GM21825 (cell line): ENCODE results near the gene RAP1GAP2.
"Not testable (repeated sequence)": the region's sequence is repeated elsewhere in the genome, so short reads cannot be mapped to it uniquely, and the experiment has no call there.

Source experiments
- ATAC-seq: cut with Tn5 transposase; IDR thresholded peaks from one replicate; pipeline ENCODE4 v1.9.1; 2021; ENCODE audit warnings: mild to moderate bottlenecking, moderate library complexity; ENCODE audit not compliant: unreplicated experiment

RAP1GAP2 gene

DNA sequence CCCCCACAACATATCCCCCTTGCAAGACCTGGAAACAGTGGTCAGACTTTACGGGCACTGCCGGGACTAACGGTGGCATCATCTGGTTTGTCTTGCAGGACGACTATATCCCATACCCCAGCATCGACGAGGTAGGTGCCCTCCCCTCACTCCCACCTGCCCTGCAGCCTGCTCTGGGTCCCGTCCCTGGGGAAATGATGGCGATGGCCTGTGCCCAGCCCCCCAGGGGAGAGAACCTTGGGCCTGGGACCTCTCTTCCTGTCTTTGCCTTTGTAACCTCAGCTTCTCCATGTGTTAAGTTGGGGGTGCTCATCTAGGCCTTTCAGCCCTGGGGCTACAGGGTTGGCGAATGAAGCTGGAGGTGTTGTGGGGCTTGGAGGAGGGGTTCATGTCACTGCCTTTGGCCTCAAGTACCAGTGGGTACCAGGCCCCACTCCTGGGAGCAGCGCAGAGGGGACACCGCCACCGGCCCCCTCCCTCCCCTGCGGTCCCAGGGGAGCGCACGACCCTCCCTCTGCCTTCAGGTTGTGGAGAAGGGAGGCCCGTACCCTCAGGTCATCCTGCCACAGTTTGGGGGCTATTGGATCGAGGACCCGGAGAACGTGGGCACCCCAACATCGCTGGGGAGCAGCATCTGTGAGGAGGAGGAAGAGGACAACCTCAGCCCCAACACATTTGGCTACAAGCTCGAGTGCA is 167.2 kb downstream of the RAP1GAP2 start:
- no peak for ATAC-seq

DNA sequence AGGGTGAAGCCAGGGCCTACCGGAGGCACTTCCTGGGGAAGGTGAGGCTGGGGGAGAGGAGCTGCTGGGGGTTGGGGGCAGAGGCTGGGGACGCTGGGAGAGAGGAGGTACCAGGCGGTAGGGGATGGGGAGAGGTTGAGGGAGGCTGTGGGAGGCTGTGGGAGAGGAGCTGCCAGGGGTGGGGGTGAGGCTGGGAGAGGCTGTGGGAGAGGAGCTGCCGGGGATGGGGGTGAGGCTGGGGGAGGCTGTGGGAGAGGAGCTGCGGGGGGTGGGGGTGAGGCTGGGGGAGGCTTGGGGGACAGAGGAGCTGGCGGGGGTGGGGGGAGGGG is 167.8 kb downstream of the RAP1GAP2 start:
- no peak for ATAC-seq

DNA sequence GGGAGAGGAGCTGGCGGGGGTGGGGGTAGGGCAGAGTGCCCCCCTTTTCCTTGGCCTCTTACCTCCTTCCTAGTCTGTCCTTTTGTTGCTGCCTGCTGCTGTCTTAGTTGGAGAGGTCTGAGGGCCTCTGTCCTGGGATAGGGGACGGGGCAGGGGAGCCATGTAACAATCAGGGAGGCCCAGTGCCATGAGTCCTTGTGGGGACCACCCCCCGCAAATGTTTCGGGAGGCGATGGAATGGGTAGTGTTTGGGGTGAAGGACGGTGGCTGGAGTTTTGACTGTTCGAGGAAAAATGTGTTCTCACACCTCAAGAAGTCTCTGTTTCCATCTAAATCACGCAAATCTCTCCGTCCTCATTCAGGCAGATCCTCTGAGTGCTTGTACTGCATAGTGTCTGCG is 168.1 kb downstream of the RAP1GAP2 start:
- no peak for ATAC-seq

DNA sequence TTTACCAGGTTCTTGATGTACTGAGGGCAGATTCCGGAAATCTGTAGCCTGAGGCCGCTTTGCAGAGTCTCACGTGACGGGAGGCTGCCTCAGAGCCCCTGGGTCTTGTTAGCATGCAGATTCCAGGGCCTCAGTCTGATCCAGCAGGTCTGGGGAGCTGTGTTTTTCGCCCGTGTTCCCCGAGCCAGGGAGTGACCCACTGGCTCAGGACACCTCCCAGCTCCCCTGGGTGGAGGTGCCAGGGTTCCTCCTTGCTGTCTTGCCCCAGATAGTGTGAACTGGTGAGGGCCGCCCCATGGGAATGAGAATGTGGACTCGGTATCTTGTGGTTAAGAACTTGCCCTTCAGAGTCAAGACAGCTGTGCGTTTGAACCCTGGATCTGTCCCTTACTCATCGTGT is 168.6 kb downstream of the RAP1GAP2 start:
- ATAC-seq: no peak

DNA sequence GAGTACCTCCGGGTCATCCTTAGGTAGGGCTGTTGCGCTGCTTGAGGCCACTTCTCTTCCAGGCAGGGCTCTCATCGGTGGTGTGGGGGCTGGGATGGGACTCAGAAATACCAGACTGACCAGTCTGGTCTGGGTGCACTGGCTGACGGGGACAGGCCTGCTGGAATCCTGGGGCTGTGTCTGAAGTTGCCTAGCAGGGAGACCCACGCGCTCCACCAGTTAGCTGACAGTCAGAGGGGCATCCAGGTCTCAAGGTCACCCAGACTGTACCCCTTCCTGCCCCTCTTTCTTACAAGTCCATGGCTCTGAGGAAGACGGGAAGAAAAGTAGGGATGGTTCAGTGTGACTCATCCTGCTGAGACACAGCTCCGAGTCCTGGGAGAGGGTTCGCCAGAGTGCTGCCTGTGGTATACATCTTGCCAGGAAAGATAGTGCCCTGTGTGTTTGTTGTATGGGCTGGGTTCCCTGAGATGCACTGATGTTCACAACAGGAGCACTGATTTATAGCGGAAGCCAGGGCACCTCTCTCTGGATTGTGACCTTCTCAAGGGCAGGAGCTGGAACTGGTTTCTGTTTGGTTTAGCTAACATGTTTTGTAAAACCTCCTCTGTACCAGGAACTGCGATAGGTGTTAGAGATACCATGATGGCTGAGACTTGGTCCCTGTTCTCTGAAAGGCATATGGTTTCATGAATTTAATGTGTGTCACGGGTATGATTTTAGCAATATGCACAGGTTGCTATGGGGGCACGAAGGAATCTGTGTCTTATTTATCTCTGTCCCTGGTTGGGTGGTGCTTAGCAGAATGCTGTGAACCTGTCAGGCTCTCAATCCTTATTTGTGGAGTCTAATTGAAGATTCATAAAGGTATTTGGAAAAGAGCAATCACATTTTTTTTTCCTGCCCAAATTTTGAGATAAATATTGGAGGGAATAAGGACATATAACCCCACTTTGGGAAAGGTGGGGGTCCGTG is 169.7 kb downstream of the RAP1GAP2 start:
- no peak for ATAC-seq

DNA sequence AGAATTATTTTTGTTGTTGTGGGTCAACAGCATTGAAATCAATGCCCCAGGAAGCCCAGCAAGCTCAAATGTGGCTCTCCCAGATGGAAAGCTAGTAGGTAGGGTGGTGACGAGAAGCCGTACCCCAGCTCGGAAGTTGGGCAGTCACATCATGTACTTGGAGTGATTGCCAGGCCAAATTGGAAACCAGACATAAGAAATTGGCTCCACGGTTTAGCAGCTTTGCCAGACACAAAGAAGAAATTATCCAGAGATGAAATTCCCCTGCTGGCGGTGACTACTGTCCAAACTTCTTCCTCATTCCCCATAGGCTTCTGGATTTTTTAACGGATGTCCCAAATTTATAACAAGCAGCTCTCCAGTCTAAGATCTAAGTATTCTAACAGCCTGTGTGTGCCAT is 171.3 kb downstream of the RAP1GAP2 start:
- ATAC-seq: no peak

DNA sequence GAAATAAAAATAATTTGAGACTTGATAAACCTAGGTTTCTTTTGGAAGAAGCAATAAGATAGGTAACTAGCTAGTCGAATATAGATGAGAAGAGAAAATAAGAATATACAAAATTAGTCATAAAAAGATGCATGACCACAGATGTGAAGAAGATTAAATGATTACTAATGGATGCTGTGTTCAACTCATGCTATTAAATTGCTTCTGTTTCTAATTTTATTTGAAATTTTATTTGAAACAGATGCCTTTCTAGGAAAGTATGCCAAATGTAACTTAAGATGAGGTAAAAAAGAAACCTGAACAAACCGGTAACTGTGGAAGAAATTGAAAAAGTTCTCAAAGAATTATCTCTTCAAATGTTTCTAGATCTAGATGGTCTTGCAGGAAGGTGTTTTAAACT is 175.6 kb downstream of the RAP1GAP2 start:
- ATAC-seq: no peak

DNA sequence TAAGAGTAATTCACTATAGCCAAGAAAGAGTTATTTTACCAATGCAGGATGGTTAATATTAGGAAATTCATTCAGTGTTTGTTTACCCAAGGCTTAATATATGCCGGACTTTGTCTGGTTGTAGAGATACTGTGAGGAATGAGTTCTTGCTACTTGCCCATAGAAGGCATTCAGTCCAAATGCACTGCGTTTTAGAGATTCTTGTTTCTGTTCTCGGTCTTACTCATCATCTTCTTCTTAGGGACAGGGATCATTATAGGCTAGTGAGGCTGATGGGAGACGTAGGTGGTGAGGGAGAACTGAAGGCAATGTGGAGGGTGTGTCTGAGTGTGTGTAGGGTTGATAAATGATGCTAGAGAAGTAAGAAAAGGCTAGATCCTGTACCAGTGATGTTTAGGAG is 176.5 kb downstream of the RAP1GAP2 start:
- ATAC-seq: no peak

DNA sequence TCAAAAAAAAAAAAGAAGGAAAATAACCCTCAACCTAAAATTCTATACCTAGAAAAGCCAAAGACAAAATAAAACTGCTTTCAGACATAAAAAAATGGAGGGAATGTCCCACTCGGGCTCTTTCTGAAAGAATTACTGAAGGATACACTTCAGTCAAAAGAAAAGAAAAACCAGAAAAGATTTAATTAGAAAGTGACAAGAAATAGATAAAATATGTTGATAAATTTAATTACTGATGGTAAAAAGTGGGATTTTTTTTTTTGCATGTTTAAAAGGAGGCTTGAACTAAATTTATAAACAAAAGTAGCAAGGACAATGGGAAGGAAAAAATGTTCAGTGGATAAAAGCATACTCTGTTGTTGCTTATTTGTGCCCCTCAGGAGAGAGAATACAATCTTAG is 178.1 kb downstream of the RAP1GAP2 start:
- ATAC-seq: no peak

DNA sequence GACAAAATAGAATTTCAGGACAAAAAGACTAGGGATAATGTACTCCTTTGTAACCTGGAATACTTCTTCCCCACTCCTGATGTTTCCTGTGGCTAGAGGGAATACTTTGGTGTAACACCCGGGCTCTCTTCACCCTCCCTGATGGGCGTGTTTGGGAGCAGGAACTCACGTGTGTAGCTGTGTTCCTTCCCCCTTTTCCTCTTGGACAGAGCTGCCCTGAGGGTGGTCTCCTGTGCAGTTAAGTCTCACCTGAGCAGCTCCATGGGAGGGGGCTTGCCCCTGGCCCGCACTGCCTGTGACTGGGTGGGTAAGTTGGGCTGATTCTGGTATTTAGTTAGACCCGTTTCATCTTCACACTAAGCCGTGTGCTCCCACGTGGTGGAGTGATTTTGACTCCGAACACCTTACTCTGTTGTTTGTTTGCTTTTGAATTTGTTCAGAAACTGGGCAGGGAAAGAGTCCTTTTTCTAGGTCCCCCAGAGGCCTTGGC is 179.3 kb downstream of the RAP1GAP2 start:
- no peak for ATAC-seq

DNA sequence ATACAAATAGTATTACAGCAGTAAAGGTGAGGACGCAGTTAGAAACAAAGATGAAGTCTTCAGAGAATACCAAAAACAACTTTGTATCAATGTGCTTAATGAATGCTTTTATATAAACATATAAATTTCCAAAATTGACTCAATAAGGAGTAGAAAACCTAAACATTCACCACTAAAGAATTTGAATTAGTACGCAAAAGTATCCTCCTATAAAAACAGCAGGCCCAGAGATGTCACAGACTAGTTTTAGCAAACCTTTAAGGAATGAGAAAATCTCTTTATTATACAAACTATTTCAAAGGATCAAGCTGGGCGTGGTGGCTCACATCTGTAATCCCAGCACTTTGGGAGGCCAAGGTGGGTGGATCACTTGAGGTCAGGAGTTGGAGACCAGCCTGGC is 180.9 kb downstream of the RAP1GAP2 start:
- no peak for ATAC-seq

DNA sequence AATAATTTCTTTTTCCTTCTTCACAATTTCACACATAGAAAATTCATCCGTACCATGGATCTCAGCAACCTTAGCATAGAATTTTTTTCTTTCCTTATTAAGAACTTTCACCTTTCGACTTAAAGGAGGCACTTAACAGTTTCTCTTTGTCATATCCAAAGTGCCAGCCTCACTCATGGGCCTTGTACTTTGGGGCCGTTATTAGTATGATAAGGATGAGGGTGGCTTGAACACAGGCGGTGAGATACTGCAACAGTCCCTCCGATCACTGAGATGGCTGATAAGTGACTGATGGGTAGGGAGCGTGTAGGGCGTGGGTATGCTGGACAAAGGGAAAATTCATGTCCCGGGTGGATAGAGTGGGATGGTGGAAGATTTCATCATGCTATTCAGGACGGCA is 181.9 kb downstream of the RAP1GAP2 start:
- ATAC-seq: no peak

DNA sequence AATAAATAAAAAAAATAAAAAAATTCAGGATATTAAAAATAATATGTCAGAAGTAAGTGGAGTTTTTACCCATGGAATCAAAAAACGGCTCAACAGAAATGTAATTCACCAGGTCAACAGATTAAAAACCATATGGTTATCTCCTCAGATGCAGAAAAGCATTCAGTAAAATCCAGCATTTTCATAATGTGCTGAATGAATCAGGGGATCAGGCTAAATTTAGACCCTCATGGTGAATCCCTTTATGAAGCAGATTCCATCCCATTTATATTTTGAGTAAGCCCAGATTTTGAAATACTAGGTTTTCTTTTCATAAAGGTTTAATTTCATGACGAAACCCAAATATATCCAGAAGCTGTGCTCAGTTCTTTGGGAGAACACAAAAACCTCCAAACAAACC is 182.8 kb downstream of the RAP1GAP2 start:
- ATAC-seq: no peak

DNA sequence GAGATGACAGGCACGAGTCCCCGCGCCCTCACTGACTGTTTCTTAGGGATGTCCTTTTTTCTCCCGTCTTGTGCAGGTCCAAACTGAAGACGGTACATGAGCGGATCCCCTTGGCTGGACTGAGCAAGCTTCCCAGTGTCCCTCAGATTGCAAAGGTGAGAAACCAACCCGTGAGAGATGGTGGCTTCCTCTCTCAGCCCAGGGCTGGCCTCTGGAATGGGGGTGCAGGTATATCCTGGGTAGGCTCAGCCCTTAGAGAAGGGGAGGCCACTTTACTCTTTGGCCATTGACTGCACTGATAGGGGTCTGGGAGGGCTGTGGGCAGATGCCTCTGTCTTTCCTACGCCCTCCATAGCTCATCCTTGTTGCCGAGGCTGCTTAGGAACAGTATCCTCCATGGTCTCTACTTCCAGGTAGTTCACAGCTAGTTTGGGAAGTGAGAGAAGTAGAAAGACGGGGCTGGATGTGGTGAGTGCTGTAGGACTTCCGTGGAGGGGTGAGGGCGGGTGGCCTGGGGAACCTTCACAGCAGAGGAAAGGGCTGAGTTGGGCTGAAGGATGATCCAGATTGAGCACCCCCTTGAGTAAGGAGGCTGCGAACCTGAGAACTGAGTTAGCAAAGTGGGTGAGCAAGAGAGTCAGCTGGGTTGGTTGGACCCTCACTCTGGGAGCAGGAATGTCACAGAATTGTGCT is 184.1 kb downstream of the RAP1GAP2 start:
- no peak for ATAC-seq

DNA sequence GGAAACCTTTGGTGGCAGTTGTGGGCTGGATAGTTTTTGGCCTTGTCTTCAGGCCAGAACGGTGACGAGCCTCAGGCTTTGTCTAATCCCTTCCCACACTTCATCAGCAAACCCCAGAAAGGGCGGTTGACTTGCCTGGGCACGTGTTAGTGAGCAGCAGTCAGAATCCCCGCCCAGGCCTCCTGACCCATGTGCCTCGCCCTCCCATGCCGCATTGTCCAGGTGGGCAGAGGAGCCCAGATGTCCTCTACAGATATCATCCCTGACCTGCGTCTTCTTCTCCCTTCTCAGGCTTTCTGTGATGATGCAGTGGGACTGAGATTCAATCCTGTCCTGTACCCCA is 184.6 kb downstream of the RAP1GAP2 start:
- no peak for ATAC-seq

DNA sequence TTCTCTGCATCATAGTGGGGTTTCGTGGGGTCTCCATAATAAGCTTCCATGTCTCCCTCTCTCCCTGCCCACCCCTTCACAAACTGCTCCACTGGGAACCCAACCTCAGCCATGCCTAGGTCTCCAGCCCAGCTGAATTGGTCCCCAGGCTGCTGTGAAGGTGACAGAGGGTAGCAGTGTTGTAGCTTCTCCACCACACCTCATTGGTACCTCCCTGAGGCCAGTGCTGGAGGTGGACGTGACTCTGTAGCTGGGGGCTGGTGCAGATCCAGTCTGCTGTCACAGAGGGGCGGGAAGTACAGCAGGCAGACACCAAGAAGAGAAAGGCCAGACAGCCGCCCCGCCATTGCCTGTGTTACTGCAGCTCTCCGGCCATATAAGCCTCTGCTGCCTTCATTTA is 185.1 kb downstream of the RAP1GAP2 start:
- no peak for ATAC-seq

DNA sequence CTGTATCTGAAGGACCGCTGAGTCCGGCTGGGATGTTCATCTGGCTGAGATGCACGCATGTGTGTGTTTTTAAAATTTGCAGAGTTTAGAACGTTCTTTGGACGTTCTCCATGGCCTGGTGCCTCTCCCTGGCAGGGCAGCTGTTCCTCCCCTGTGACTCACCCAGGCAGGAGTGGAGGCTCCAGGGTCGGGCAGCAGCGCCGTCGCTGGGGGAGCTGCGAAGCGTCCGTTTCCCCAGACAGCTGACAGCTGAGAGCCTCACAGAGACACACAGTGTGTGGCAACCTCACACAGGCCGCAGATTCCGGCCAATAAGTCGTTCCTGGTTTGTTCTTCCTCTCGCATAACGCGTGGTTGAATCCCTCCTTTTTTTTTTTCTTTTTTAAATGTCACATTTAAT is 186.6 kb downstream of the RAP1GAP2 start:
- no peak for ATAC-seq

DNA sequence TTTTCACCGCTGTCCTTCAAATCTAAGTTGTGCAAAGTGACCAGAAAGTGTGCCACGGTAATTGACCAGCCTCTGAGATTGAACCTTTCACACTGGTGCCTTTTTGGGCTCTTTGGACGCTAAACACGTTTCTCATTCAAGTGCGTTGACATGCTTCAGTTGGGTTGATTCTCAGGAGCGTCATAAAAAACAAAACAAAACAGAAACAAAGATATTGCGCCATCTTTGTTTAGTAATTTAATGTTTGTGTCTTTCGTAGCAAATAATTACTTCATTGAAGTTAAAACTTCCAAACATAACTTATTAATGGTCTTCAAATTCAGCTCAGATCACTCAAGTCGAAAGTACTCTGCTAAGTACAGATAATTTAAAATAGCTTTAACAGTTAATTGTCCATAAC is 187.0 kb downstream of the RAP1GAP2 start:
- ATAC-seq: no peak

DNA sequence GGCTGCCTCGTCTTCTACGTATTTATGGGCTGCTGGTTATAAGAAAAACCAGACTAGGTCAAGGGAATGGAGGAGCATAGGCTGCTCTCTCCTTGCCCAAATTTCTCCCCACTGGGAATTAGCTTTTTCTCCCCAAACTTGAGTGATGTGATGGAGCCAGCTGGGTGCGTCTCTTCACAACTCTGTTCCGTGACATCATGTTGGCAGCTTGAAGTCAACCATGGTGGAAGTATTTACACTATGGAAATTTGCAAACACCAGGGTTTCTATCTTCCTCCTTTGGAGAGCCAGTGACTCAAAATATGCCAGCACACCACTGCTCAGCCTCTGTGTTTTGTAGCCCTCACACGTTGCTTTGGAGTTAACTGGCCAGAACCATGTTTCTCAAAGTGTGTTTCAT is 189.1 kb downstream of the RAP1GAP2 start:
- ATAC-seq: no peak

DNA sequence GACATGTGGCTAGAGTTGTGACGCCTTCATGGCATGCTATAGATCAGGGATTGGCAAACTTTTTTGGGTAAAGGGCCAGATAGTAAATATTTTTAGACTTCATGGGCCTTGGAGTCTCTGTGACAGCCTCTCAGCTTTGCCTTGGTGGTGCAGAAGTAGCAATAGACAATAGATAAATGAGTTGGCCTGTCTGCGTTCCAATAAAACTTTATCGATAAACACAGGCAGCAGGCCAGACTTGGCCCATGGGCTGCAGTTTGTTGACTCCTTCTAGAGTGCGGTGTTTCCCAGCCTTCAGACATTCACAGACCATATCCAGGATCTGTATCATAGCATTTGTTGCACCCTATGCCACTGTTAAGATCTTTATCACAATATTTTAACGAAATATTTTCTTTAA is 190.7 kb downstream of the RAP1GAP2 start:
- ATAC-seq: no peak

DNA sequence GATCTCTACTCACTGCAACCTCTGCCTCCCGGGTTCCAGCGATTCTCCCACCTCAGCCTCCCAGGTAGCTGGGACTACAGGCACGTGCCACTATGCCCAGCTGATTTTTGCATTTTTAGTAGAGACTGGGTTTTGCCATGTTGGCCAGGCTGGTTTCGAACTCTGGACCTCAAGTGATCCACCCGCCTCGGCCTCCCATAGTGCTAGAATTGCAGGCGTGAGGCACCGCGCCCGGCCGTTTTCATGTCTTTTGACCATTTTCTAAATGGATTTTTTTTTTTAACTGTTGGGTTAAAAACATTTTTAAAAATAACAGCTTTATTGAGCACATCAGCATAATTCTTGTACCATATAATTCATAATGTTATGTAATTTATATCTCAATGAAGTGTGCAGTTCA is 193.2 kb downstream of the RAP1GAP2 start:
- not testable (repeated sequence) for ATAC-seq

DNA sequence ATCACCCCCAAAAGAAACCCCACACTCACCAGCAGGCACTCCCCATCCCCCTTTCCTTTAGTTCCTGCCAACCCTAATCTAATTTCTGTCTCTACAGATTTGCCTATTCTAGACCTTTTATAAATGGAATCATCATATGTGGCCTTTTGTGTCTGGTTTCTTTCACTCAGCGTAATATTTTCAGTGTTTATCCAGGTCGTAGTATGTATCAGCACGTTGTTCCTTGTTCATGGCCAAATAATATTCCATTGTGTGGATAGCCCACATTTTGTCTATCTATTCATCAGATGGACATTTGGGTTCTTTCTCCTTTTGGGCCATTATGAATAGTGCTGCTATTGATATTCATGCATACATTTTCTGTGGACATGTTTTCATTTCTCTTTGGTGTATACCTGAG is 193.6 kb downstream of the RAP1GAP2 start:
- no peak for ATAC-seq
